Skeletal muscle tissue (tissue), 4 donors: ENCODE data around the gene ASF1A. TPM values are rescaled to one million over a fixed set of nuclear protein-coding genes. Genes with fewer than 3 reads are reported as not detected.

Experiments
- H3K27ac ChIP-seq: one replicate; pipeline ENCODE4 v1.7.0; 2013; ENCODE audit warnings: mild to moderate bottlenecking, low read depth, low read length, inconsistent platforms
- H3K27me3 ChIP-seq, 3 donors: one replicate each; pipeline ENCODE4 v1.7.0; 2013; ENCODE audit warnings: low read length in 3 of 3; ENCODE audit not compliant: control insufficient read depth in 3 of 3, insufficient read depth in 3 of 3
- H3K36me3 ChIP-seq, 3 donors: one replicate each; pipeline ENCODE4 v1.7.0; 2013; ENCODE audit warnings: low read length in 3 of 3; ENCODE audit not compliant: control insufficient read depth in 3 of 3, insufficient read depth in 3 of 3
- H3K4me1 ChIP-seq, 3 donors: one replicate each; pipeline ENCODE4 v1.7.0; 2013; ENCODE audit warnings: low read length in 3 of 3, mild to moderate bottlenecking in 3 of 3; ENCODE audit not compliant: control insufficient read depth in 3 of 3, insufficient read depth in 3 of 3
- H3K4me3 ChIP-seq, 3 donors: one replicate each; pipeline ENCODE4 v1.7.0; 2013; ENCODE audit warnings: low read length in 3 of 3
- H3K9ac ChIP-seq, 3 donors: one replicate each; pipeline ENCODE4 v1.7.0; 2013; ENCODE audit warnings: low read length in 3 of 3, mild to moderate bottlenecking in 3 of 3, moderate library complexity in 2 of 3, low read depth in 1 of 3
- H3K9me3 ChIP-seq, 3 donors: one replicate each; pipeline ENCODE4 v1.7.0; 2013; ENCODE audit warnings: low read length in 3 of 3; ENCODE audit not compliant: control insufficient read depth in 3 of 3
- total RNA-seq: library from RNA; depleted of rRNA; stranded (reverse); fragments of >200 nt; gene quantifications from one replicate; pipeline ENCODE4 v1.2.3, GENCODE V29; 2014
- donor health status: Osteomylitis.

Gene ASF1A
- total RNA-seq: 11.5 TPM

- no peaks in the 10 kb centered on the region for H3K27me3 ChIP-seq
- peaks cover 0 to 2% (median 0%) of the 10 kb centered on the region in 3 donors for H3K36me3 ChIP-seq
- peak within 1 kb of the TSS; percentile 89 to 91 (median 91) for H3K9ac ChIP-seq
- peaks cover 4 to 21% (median 18%) of the 10 kb centered on the region in 3 donors for H3K4me1 ChIP-seq
- peak within 1 kb of the TSS; percentile 88 to 96 (median 91) for H3K4me3 ChIP-seq
- H3K9me3 ChIP-seq: no peaks in the 10 kb centered on the region
- H3K27ac ChIP-seq: peak within 1 kb of the TSS; percentile 91
Measured at GRCh38 chr6:118893807-118894424, at the start of gene ASF1A. ASF1A (plus strand) TSS chr6:118894152; CDS start chr6:118894414, 262 bp downstream.

GRCh38 chr6:118844915-118845314, 49.0 kb upstream of the ASF1A start:
- H3K9ac ChIP-seq: no peak overlapping the region
- H3K27ac ChIP-seq: no peak overlapping the region
- H3K4me1 ChIP-seq: no peaks in the 10 kb centered on the region
- no peaks in the 10 kb centered on the region for H3K27me3 ChIP-seq
- H3K9me3 ChIP-seq: no peaks in the 10 kb centered on the region
- no peak overlapping the region for H3K4me3 ChIP-seq
- no peaks in the 10 kb centered on the region for H3K36me3 ChIP-seq

- no peak overlapping the region for H3K27ac ChIP-seq
- H3K36me3 ChIP-seq: no peaks in the 10 kb centered on the region
- no peak overlapping the region for H3K4me3 ChIP-seq
- H3K4me1 ChIP-seq: no peaks in the 10 kb centered on the region
- no peaks in the 10 kb centered on the region for H3K27me3 ChIP-seq
- no peaks in the 10 kb centered on the region for H3K9me3 ChIP-seq
- no peak overlapping the region for H3K9ac ChIP-seq
Measured at GRCh38 chr6:118853408-118853807, 40.5 kb upstream of the ASF1A start.

- Histone ChIP-seq H3K4me3 (no peak overlapping the region), H3K36me3 (no peaks in the 10 kb centered on the region), H3K9ac (no peak overlapping the region), H3K9me3 (no peaks in the 10 kb centered on the region), H3K27ac (no peak overlapping the region), H3K27me3 (no peaks in the 10 kb centered on the region), H3K4me1 (peaks cover 5 to 8% (median 6%) of the 10 kb centered on the region in 3 donors)
Measured at GRCh38 chr6:118856301-118856700, 37.7 kb upstream of the ASF1A start.

- Histone ChIP-seq H3K9me3 (no peaks in the 10 kb centered on the region), H3K27me3 (no peaks in the 10 kb centered on the region), H3K4me1 (peaks cover 15 to 30% (median 17%) of the 10 kb centered on the region in 3 donors), H3K9ac (no peak overlapping the region), H3K4me3 (no peak overlapping the region), H3K27ac (no peak overlapping the region), H3K36me3 (no peaks in the 10 kb centered on the region)
Measured at GRCh38 chr6:118859517-118860064, 34.4 kb upstream of the ASF1A start.

GRCh38 chr6:118860363-118860762, 33.6 kb upstream of the ASF1A start:
- H3K36me3 ChIP-seq: no peaks in the 10 kb centered on the region
- no peak overlapping the region for H3K9ac ChIP-seq
- no peak overlapping the region for H3K4me3 ChIP-seq
- H3K27me3 ChIP-seq: no peaks in the 10 kb centered on the region
- H3K4me1 ChIP-seq: peaks cover 15 to 38% (median 23%) of the 10 kb centered on the region in 3 donors
- no peak overlapping the region for H3K27ac ChIP-seq
- H3K9me3 ChIP-seq: no peaks in the 10 kb centered on the region

GRCh38 chr6:118860880-118861279, 33.1 kb upstream of the ASF1A start:
- Histone ChIP-seq H3K27ac (no peak overlapping the region), H3K4me3 (no peak overlapping the region), H3K27me3 (no peaks in the 10 kb centered on the region), H3K36me3 (no peaks in the 10 kb centered on the region), H3K9me3 (no peaks in the 10 kb centered on the region), H3K4me1 (peaks cover 15 to 40% (median 23%) of the 10 kb centered on the region in 3 donors), H3K9ac (no peak overlapping the region)

- H3K27me3 ChIP-seq: no peaks in the 10 kb centered on the region
- no peak overlapping the region for H3K27ac ChIP-seq
- H3K9me3 ChIP-seq: no peaks in the 10 kb centered on the region
- H3K4me3 ChIP-seq: no peak overlapping the region
- no peak overlapping the region for H3K9ac ChIP-seq
- H3K36me3 ChIP-seq: no peaks in the 10 kb centered on the region
- H3K4me1 ChIP-seq: peaks cover 15 to 40% (median 23%) of the 10 kb centered on the region in 3 donors
Measured at GRCh38 chr6:118862443-118862842, 31.5 kb upstream of the ASF1A start.

- H3K27me3 ChIP-seq: no peaks in the 10 kb centered on the region
- H3K9me3 ChIP-seq: no peaks in the 10 kb centered on the region
- peak overlapping the region in 2 of 3 donors; percentile 1 to 16 for H3K4me3 ChIP-seq
- H3K27ac ChIP-seq: no peak overlapping the region
- H3K36me3 ChIP-seq: no peaks in the 10 kb centered on the region
- no peak overlapping the region for H3K9ac ChIP-seq
- H3K4me1 ChIP-seq: peaks cover 15 to 40% (median 23%) of the 10 kb centered on the region in 3 donors
Measured at GRCh38 chr6:118864341-118865099, 29.4 kb upstream of the ASF1A start.

GRCh38 chr6:118865100-118865391, 28.9 kb upstream of the ASF1A start:
- H3K9ac ChIP-seq: no peak overlapping the region
- H3K27ac ChIP-seq: no peak overlapping the region
- H3K27me3 ChIP-seq: no peaks in the 10 kb centered on the region
- H3K4me3 ChIP-seq: no peak overlapping the region
- H3K36me3 ChIP-seq: no peaks in the 10 kb centered on the region
- no peaks in the 10 kb centered on the region for H3K9me3 ChIP-seq
- peaks cover 15 to 40% (median 23%) of the 10 kb centered on the region in 3 donors for H3K4me1 ChIP-seq
